Inflammatory macrophage treated with lipopolysaccharide for 4 hours (primary cell): ENCODE results near the gene SETD1B.

Source experiments
- DNase-seq: peaks from one replicate; pipeline ENCODE4 v3.0.0-alpha.2; 2020

The SETD1B gene

DNA sequence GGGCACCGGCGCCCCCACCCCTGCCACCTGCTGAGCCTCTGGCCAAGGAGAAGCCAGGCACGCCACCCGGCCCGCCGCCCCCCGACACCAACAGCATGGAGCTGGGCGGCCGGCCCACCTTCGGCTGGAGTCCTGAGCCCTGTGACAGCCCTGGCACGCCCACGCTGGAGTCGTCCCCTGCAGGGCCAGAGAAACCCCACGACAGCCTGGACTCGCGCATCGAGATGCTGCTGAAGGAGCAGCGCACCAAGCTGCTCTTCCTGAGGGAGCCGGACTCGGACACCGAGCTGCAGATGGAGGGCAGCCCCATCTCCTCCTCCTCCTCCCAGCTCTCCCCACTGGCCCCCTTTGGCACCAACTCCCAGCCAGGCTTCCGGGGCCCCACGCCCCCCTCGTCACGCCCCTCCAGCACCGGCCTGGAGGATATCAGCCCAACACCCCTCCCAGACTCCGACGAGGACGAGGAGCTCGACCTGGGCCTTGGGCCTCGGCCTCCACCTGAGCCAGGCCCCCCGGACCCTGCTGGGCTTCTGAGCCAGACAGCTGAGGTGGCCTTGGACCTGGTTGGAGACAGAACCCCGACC lies 6.5 kb downstream of the SETD1B start:
- no peak for DNase-seq

DNA sequence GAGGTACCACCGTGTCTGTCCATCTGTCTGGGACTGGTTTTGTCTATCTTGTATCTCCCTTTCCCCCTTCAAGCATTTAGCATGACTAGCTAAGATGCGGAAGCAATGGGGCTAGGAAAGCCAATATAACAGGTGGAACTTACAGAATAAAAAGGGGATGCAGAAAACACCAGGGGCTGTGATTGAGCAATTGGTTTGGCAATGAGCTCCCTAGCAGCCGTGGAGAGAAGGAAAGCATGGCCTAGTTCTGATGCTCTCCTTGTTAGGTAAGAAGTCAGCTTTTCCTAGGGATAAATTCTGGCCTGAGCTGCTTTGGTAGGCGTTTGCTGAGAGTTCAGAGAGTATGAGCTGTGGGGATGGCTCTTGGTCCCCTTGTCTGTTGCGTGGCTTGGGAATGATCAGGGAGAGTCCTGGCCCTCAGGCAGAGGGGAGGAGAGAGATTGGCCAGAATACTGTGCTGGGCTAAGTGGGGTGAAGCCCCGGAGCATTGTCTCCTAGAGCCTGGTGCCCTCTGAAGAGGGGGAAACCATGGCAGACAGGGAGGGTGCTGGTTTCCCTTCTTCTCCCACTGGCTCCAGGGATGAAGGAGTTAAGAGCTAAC lies 7.1 kb downstream of the SETD1B start:
- no peak for DNase-seq

DNA sequence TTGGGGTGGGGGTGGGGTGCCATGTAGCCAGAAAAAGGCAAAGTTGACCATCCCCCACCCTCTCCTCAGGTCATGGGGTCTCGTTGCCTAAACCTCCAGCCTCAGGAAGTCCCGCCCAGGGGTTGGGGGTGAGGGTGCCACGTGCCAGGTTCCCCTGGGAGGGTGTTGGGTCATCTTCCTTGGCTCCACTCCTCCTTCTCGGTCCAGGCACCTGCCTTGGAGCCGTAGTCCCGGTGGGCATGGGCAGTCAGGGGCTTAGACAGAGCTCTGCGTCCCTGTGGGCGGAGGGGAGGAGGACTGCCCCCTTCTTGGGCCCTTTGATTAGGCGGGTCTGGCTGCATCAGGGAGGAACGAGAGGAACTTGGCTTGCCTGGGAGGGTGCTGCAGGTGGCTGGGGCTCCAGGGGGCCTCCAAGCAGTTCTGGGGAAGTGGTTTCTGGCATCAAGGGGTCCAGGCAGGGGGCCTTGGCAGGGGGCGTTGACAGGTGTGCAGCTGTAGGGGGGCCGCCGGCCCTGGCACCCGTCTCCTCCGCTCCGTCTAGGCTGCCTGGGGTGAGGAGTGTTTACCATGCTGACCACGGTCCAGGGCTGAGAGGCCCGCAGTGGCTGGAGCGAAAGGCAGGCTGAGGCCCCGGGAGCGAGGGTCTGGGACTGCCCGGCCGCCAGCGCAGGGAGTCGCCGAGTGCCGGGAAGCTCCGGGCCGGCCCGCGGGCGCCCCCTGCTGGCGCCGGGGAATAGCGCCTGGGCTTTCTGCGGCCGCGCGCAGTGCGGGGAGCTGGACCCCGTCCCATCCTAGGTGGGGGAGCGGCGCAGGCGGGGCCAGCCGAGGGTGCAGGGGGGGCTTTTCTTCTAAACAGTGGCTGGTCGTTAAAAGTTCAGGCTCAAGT lies 7.9 kb downstream of the SETD1B start:
- peak; percentile 56 for DNase-seq

- peak; percentile 52 for DNase-seq
Measured at GRCh38 chr12:121812320-121812871, 8.6 kb downstream of the SETD1B start.

DNA sequence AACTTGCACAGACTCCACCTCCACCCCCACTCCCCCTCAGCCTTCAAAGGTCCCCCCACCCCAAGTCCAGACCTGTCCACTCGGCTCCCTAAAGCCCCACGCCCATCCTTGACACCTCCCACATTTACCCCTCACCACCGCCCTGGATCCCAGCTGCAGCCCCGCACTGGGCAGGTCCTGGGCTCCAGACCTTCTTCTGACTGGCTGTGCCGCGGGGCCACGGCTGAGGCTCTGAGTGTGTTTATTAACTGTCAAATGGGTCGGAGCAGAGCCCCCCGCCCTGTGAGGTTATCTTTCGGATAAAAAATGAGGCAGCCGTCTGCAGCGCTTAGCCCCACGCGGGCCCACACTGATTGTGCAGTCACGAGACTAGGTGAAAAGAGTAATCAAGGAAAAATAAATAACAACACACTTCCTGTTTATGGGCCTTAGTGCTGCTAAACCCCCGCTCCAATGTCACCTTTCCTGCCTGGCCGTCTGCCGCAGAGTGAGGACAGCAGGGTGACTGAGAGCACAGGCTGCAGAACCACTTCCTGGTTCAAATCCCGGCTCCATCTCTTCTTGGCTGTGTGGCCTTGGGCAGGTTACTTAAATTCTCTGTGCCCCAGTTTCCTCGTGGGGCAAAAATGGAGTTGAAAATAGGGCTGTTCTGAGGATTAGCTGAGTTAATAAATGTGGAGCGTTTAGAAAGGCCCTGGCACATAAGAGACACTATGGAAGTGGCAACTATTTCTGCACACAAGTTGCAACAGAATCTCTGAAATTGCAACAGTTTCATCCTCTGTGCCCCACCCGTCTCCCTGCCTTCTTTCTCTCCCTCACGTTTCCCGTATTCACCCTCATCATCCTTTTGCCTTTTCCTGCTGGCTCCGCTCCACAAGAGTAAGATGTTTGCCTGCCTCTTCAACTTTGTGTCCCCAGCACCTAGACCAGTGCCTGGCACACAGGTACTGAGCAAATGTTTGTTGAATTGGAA lies 9.4 kb downstream of the SETD1B start:
- peak; percentile 62 for DNase-seq

GRCh38 chr12:121813951-121814350 lies 10.1 kb downstream of the SETD1B start:
- no peak for DNase-seq

DNA sequence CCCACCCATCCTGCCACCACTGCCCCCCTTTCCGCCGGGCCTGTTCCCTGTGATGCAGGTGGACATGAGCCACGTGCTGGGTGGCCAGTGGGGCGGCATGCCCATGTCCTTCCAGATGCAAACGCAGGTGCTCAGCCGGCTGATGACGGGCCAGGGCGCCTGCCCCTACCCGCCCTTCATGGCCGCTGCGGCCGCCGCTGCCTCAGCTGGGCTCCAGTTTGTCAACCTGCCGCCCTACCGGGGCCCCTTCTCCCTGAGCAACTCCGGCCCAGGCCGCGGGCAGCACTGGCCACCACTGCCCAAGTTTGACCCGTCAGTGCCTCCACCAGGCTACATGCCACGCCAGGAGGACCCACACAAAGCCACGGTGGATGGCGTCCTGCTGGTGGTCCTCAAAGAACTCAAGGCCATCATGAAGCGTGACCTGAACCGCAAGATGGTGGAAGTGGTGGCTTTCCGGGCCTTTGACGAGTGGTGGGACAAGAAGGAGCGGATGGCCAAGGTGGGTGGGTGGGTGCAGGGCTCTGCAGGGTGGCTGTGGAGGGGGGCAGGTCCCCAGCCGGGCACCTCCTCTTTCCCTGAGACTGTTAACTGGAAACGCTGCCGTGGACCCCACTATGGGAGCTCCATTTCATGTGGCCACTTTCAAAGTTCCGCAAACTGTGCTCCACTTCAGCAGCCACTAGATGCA lies 10.8 kb downstream of the SETD1B start:
- no peak for DNase-seq

DNA sequence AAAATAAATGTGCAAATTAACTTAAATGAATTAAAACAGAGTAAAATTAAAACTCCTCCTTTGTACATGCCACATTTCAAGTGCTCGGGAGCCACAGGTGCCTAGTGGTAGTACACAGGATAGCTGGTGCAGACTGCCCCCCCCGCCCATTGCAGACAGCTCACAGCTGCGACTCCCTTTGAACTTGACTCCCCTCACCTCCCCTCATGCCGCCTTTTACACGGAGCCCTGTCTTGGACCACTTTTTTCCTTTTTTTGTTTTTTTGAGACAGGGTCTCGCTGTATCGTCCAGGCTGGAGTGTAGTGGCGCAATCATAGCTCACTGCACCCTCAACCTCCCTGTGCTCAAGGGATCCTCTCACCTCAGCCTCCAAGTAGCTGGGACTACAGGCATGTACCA lies 11.5 kb downstream of the SETD1B start:
- DNase-seq = no peak

GRCh38 chr12:121816925-121817647 lies 13.3 kb downstream of the SETD1B start:
- no peak for DNase-seq

DNA sequence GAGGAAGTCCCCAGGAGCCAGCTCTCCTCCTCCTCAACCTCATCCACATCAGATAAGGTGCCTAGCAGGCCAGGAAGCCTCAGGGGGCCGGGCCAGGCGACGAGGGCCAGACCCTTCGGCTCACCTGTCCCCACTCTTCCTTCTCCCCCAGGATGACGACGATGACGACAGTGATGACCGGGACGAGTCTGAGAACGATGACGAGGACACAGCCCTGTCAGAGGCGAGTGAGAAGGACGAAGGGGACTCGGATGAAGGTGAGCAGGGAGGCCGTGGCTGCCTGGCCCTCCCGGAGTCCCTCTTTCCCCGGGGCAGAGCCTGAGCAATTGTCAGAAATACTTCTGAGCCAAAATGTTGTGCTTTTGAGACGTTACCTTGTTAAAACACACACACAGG lies 13.8 kb downstream of the SETD1B start:
- DNase-seq = no peak

- no peak for DNase-seq
Measured at GRCh38 chr12:121819212-121819949, 15.6 kb downstream of the SETD1B start.

DNA sequence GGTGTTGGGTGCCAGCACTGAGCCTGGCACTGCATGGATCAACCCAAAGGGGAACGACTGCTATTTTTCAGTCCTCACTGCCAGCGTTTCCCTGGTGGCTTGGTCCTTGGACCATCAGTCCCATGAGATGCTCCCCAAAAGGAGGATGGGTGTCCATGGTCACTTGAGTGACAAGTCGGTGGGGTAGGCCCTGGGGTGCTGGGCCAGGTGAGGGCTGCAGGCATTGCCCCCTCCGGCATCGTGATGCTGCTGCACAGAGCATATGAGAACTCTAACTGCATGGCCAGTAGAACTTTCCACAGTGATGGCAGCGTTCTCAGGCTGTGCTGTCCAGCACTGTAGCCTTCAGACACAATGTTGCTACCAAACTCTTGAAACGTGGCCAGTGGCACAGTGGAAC lies 16.2 kb downstream of the SETD1B start:
- DNase-seq = no peak

DNA sequence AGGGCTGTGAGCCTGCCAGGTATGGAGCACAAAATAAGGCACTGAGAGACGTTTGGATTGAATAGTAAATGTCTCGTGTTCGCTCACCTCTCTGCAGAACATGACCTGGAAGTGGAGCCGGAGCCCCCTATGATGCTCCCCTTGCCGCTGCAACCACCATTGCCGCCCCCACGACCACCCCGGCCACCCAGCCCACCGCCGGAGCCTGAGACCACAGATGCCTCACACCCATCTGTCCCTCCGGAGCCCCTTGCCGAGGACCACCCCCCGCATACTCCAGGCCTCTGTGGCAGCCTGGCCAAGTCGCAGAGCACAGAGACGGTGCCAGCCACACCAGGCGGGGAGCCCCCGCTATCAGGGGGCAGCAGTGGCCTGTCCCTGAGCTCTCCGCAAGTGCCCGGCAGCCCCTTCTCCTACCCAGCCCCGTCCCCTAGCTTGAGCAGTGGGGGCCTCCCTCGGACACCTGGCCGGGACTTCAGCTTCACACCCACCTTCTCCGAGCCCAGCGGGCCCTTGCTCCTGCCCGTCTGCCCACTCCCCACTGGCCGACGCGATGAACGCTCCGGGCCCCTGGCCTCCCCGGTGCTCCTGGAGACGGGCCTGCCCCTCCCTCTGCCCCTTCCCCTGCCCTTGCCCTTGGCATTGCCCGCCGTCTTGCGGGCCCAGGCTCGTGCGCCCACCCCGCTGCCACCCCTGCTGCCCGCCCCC lies 18.7 kb downstream of the SETD1B start:
- no peak for DNase-seq

- DNase-seq = no peak
Measured at GRCh38 chr12:121823101-121823726, 19.4 kb downstream of the SETD1B start.

DNA sequence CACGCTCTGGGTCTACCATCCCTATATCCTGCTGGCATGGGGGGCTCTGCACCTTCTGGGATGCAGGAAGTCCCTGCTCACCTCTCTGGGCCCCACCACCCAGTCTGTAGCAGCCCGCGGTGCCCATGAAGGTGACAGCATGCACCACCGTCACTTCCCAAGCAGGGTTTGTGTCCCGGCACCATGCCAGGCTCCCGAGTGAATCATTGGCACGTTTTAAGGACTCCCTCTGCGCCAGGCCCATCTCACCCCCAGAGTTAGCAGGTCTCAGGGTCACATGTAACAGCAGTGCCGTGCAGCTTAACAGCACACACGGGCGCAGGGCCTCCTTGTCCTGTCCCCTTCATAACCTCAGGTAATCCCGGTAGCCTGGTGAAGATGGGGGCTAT lies 19.9 kb downstream of the SETD1B start:
- DNase-seq = no peak

GRCh38 chr12:121825041-121825523 lies 21.3 kb downstream of the SETD1B start:
- no peak for DNase-seq

GRCh38 chr12:121826318-121827150 lies 22.7 kb downstream of the SETD1B start:
- DNase-seq = no peak
